ENCODE results near the gene CELA3A.
"Not testable (repeated sequence)": the region's sequence is repeated elsewhere in the genome, so short reads cannot be mapped to it uniquely, and the experiment has no call there.

- not testable (repeated sequence) for TF ChIP-seq CTCF (IDR thresholded peaks at IDR 0.05); ZFX (IDR thresholded peaks at IDR 0.05; ENCODE audit: borderline replicate concordance)
Measured at GRCh38 chr1:21970523-21970922, 30.9 kb upstream of the CELA3A start.

Data from 22Rv1 (cell line).